ENCODE results near the gene TFPI2.

Gene TFPI2

DNA sequence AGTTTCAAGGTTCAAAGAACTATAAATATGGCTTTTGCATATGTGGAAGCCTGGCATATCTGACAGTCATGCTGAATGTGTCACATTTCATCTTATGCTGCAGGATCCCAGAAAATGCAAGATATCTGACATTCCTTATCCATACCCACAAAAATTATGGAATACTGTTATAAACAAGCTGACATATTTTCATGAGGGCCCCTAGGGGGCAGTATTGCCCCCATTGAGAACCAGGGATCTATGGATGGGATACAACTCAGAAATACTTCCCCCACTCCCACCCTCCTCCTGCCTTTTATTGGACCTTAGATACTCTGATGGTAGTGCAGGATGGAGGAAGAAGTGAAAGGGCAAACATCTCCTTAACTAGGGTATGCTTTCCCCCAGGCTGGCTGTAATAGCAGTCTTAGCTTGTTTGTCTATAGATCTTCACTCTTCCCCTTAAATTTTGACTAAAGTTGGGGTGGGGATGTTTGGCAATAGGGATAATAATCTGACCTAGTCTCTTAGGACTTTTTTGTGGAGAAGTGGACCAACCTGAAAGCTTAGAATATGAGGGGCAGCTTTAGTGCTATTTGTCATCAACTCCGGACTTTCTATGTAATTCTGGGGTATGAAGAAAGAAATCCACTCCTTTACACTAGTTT, 12.3 kb upstream of the TFPI2 start:
- DNase-seq: no peak

GRCh38 chr7:93897680-93898079, 7.1 kb upstream of the TFPI2 start:
- no peak for DNase-seq

DNA sequence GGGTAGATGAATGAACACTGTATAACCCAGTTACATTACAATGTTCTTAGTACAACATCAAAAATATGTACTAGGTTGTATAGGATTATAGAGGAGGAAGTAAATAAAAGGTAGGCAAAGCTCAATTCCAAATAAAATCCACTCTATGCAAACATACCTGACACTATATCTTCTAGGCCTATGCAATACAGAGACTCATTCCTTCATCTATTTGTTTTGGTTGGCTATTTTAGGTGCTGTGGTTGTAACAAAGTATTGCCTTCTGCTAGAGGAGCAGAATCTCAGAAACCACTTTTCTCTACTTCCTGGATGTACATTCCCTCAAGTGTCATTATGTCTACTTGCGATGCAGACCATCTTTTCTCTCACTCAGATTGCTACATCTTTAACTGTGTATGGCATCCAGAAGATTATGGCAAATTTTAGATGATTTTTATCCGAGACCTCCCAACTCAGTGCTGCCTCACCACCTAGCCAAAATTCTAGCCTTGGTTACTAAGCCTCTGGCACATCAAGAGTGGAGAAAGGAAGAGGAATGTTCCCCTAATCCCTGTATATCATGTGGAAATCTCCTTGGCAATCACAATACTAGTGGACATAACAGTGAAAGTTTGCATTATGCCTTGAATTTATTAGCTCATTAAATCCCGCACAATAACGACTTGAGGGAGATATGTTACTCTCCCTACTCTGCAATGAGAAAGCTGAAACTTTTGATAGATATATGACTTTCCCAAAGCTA, 5.5 kb upstream of the TFPI2 start:
- DNase-seq: no peak

DNA sequence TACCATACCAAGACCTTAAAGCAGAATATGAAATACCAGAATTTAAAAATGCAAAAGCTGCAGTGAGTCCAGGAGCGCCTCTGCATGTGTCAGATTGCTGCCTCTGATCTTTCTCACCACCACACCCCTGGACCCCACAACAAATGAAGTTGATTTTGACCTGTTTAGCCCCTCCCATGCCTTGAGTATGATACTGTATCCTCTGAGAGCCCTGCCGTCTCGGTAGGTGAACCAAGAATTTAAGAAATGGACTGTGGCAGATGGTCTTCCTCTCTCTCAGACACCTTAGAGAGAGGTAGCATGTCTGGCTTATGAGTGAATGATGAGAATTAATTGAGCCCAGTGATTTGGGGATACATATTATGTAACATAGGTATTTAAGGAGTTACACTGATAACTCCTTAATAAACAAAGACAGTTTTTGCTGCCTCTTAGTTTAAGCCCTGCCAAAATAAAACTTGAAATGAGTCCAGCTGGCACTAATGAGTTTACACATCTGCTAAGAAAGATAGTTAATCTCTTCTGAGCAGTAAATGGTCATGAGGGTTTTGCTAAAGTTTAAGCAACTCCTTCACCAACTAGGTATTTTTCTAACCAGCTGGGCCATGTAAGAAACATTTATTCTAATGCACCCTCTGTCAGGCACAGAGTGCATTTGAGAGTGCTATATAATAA, 4.5 kb upstream of the TFPI2 start:
- no peak for DNase-seq

GRCh38 chr7:93894426-93894825, 3.9 kb upstream of the TFPI2 start:
- DNase-seq: no peak

DNA sequence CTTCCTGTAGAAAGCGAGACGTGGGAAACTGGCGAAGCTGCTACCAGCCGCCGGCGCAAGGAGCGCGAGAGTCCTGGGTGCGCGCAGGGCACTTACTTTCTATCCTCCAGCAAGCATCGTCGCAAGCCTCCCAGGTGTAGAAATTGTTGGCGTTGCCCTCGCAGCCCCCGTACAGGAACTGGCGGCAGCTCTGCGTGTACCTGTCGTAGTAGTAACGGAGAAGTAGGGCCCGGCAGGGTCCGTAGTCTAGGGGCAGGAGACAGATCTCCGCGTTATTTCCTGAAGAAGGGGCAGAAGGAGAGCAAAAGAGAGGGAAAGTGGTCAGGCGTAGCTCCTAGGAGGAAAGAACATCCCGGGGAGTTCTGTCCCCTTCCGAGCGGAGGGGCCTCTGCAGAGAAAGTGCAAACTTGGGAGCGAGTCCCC, 501 bp downstream of the TFPI2 start:
- DNase-seq: no peak

- DNase-seq: no peak
These were observed 1.3 kb downstream of the TFPI2 start for GRCh38 chr7:93889261-93889660.

DNA sequence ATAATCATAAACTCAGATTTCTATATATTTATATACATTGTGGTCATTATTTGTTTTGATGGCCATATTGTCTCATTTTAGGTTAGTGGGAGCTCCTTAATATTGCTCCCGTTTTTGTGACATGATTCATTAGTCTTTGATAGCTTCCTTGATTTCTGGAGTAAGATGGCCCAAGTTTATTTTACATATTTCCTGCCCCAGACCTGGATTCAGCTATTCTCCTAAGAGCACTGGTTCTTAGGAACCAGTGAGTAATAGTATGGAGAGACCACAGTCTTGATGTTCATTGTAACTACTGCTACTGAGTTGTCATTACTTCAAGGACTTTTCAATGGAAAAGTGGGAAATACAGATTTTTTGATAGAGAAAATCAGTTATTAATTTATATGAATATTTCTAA, 6.0 kb downstream of the TFPI2 start:
- no peak for DNase-seq

- DNase-seq: no peak
These were observed 6.6 kb downstream of the TFPI2 start for GRCh38 chr7:93883917-93884345.

DNA sequence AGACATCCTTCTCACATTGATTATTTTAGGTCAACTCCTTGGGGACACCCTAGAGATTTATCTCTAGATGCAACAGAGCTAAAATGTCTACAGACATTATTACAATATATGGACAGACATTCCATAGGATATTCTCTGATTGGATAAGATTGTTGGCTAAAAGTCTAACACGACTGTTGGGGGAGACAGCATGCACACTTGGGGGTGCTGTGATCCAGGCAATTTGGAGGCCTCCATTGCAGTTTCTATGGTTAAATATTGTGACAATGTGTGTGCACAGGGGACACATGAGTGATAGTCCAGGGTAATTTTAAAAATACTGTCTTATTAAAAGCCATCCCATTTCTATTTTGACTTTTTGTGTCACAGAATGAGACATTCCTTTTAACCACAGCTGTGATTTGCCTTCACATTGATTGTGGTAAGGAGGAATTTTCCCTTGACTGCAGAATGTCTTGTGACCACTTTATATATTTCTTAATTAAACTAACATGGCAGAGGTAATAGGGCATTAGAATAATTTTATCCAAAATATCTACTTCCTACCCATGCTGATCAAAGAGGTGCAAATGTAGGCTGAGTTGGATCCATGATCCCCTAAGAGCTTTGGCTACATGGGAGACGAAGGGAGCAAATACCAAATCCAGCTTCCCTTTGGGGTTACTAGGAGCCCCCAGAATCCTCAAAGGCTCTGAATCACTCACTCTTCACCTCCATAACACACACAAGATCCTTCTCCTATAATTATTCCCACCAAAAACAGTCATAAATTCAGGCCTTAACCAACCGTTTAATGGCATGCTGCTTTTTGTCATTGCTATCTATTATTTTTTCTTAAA, 7.3 kb downstream of the TFPI2 start:
- no peak for DNase-seq

DNA sequence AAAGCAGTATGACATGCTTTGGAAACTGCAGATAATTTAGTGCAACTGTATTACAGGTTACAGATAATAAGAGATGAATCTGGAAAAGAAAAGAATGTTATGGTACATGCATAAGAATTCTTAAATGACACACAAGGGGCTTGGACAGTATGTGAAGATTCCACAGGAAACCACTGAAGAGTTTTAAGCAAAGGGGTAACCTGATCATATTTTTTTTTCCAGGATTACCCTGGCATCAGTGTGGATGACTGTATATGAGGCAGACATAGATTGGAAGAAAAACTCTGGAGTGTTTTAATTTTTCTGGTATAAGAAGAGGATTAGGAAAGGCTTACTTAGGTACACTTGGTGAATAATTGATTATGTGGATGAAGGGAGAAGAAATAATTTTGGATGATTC, 8.1 kb downstream of the TFPI2 start:
- DNase-seq: no peak

- DNase-seq: no peak
These were observed 11.2 kb downstream of the TFPI2 start for GRCh38 chr7:93879356-93879755.

- no peak for DNase-seq
These were observed 12.8 kb downstream of the TFPI2 start for GRCh38 chr7:93877742-93878141.

DNA sequence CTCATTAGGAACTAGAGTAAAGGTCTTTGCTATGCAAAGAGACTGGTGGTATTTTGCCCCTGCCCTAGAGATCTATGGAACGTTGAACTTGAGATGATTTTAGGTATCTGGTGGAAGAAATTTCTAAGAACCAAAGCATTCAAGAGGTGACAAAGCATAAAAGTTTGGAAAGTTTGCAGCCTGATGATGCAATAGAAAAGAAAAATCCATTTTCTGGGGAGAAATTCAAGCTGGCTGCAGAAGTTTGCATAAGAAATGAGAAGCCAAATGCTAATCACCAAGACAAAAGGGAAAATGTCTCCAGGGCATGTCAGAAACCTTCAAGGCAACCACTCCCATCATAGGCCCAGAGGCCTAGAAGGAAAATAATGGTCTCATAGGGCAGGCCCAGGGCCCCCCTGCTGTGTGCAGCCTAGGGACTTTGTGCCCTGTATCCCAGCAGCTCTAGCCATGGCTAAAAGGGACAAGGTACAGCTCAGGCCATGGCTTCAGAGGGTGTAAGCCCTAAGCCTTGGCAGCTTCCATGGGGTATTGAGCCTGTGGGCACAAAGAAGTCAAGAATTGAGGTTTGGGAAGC, 16.5 kb downstream of the TFPI2 start:
- DNase-seq: no peak

DNA sequence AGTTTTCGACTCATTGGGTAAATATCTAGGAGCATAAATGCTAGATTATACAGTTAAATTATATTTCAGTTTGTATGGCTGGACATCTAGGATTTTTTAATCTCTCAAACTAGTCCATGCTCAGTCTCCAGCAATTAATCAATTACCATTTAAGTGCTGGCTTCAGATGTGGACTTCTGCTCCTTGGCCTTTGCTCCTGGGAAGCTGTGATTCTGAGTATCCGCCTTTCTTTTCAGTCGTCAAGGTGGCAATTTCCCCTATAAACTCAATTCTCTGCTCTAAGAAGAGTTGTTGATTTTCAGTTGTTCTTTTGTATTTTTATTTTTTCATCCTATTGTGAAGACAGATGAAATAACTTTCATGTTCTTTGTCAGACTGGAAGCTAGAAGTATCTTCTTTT, 23.7 kb downstream of the TFPI2 start:
- DNase-seq: no peak

DNA sequence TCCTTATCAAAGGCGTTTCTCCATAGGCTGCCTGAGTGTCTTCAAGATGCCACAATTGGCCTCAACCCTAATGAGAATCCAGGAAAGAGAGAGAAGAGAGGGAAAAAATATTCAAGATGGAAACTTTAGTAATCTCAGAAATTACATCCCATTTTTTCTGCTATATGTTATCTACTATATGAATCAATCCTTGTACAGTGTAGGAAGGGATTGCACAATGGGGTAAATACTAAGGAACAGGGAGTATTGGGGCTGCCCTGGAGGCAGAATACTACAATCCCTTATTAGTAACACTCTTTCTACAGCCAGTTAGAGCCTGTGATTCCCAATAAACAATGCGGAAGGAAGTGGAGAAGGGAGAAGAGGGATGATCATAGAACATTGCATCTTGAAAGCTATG, 27.9 kb downstream of the TFPI2 start:
- DNase-seq: no peak

- no peak for DNase-seq
These were observed 29.1 kb downstream of the TFPI2 start for GRCh38 chr7:93861325-93861949.

- DNase-seq: no peak
These were observed 30.3 kb downstream of the TFPI2 start for GRCh38 chr7:93860261-93860660.

- no peak for DNase-seq
These were observed 31.7 kb downstream of the TFPI2 start for GRCh38 chr7:93858857-93859256.

DNA sequence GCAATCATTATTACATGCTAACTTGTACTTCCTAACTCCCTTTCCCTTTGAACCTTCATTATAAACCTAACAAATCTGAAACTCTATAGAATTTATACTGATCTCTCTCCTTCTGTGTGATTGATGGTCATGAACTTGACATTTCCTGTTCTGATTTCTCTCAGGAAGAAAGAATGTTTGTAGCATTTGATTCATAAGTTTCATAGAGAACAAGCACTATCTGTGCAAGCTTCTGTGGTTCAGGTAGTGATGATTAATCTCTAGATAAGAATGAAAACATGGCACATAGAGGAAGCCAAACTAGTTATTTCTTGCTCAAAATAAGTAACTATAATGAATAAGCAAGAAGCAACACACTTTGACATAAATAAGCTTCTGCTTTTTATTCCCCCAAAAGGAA, 34.2 kb downstream of the TFPI2 start:
- DNase-seq: no peak

DNA sequence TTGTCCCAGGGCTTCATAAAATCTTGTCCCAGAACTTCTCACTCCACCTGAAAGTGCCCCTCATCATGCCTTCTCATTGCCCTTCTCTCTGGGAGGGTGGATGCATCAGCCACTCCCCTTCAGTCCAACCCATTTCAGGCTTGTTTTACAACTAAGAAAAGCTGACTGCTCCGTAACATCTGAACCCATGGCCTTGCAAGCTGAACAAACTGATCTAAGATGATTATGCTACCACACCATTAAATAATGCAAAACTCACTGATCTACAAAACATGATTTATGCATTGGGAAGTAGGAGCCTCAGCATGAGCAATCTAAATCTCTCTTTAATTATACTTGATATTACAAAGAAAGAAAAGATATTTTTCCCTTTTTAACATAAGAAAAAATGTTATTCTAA, 34.8 kb downstream of the TFPI2 start:
- DNase-seq: no peak

- DNase-seq: no peak
These were observed 36.1 kb downstream of the TFPI2 start for GRCh38 chr7:93854480-93854879.

All from activated gamma-delta T cell treated with Interleukin-2 at 50 U/mL for 16 hours (primary cell).